Ascending aorta (tissue), 2 donors: ENCODE results near the gene C2CD2L. TPM values are rescaled to one million over a fixed set of nuclear protein-coding genes. Genes with fewer than 3 reads are reported as not detected.
A peak's percentile ranks its signal among the peaks of the same experiment; 100 is the strongest.
"Not testable (repeated sequence)": the region's sequence is repeated elsewhere in the genome, so short reads cannot be mapped to it uniquely, and the experiment has no call there.

Experiments used
- DNase-seq, 2 donors: peaks; one replicate each; pipeline ENCODE4 v3.0.0-alpha.2; 2019; ENCODE audit warnings: low spot score in 2 of 2
- H3K27ac ChIP-seq, 2 donors: fragments of 200-600 bp; sonication (generic); one replicate each; pipeline ENCODE4 v1.5.1; 2016 to 2017; ENCODE audit warnings: mild to moderate bottlenecking in 1 of 2
- H3K27me3 ChIP-seq: fragments of 200-600 bp; sonication (generic); one replicate; pipeline ENCODE4 v1.5.1; 2017
- H3K36me3 ChIP-seq, 2 donors: fragments of 200-600 bp; sonication (generic); one replicate each; pipeline ENCODE4 v1.5.1; 2016
- H3K4me1 ChIP-seq, 2 donors: fragments of 200-600 bp; sonication (generic); one replicate each; pipeline ENCODE4 v1.5.1; 2016 to 2017; ENCODE audit warnings: mild to moderate bottlenecking in 1 of 2
- H3K4me3 ChIP-seq, 2 donors: fragments of 200-600 bp; sonication (generic); one replicate each; pipeline ENCODE4 v1.5.1; 2016 to 2017; ENCODE audit warnings: mild to moderate bottlenecking in 1 of 2
- H3K9me3 ChIP-seq, 2 donors: fragments of 200-600 bp; sonication (generic); one replicate each; pipeline ENCODE4 v1.5.1; 2016
- intact Hi-C: fragments of 100-400 bp; cut with DNase I; formaldehyde crosslinking; loops from one replicate; pipeline ENCODE4 v1.15.1; 2023
- total RNA-seq: library from RNA; depleted of rRNA; stranded (reverse); fragments of >200 nt; gene quantifications from one replicate; pipeline ENCODE4 v1.1.0, GENCODE V29; 2016
- TF ChIP-seq, protein P1 (sequence below), 3 experiments: fragments of 200-600 bp in 2 of 3; fragments of 450-650 bp in 1 of 3; sonication (generic) in 2 of 3; IDR thresholded peaks; one replicate each; pipeline ENCODE4 v1.5.1; 2016 to 2019; ENCODE audit warnings: antibody characterized with exemption in 3 of 3, mild to moderate bottlenecking in 1 of 3, moderate library complexity in 1 of 3

C2CD2L gene
- total RNA-seq, 1 donor from 2014 or later, result 16.7 TPM

DNA sequence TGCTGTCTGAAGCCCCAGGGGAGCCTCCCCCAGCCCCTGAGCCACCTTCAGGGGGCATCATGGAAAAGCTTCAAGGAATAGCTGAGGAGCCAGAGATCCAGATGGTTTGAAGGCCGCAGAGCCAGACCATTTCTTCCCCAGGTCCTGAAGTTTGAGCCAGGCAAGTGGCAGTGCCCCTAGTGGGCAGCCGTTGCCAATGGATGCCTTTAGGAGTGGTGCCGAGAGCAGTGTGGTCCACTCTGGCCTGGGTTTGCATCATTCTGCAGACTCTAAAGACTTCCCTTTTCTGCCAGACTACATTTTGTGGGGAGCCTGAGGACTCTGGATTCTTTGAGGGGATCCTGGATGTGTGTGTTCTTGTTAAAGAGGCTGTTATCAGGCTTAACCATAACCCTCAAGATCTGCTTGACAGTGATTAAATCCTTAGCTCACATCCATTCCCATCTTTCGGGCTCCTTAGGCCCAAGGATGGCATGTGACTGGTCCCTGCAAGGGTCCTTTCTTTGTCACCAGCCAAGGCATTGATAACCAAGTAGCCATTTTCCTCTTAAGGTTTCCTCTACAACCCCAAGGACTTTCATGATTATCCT is 27.3 kb downstream of the C2CD2L start:
- Histone ChIP-seq H3K27me3 (no peaks in the 10 kb centered on the region), H3K4me3 (no peak overlapping the region), H3K36me3 (peaks cover 50 to 53% of the 10 kb centered on the region in 2 donors), H3K4me1 (no peaks in the 10 kb centered on the region), H3K9me3 (no peaks in the 10 kb centered on the region), H3K27ac (no peak overlapping the region)
- intact Hi-C loops, result no loop called here
- TF ChIP-seq, protein P1, sequence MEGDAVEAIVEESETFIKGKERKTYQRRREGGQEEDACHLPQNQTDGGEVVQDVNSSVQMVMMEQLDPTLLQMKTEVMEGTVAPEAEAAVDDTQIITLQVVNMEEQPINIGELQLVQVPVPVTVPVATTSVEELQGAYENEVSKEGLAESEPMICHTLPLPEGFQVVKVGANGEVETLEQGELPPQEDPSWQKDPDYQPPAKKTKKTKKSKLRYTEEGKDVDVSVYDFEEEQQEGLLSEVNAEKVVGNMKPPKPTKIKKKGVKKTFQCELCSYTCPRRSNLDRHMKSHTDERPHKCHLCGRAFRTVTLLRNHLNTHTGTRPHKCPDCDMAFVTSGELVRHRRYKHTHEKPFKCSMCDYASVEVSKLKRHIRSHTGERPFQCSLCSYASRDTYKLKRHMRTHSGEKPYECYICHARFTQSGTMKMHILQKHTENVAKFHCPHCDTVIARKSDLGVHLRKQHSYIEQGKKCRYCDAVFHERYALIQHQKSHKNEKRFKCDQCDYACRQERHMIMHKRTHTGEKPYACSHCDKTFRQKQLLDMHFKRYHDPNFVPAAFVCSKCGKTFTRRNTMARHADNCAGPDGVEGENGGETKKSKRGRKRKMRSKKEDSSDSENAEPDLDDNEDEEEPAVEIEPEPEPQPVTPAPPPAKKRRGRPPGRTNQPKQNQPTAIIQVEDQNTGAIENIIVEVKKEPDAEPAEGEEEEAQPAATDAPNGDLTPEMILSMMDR (IDR thresholded peaks at IDR 0.05), result peak in 2 of 3 experiments; percentile 23 to 37
- DNase-seq, result no peak

DNA sequence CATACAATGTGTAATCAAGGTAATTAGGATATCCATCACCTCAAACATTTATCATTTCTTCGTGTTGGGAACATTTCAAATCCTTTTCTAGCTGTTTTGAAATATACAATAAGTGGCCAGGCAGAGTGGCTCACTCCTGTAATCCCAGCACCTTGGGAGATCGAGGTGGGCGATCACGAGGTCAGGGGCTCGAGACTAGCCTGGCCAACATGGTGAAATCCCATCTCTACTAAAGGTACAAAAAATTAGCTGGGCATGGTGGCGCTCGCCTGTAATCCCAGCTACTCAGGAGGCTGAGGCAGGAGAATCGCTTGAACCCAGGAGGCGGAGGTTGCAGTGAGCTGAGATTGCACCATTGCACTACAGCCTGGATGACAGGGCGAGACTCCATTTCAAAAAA is 32.1 kb downstream of the C2CD2L start:
- H3K27me3 ChIP-seq, DNase-seq, H3K27ac ChIP-seq, H3K9me3 ChIP-seq, H3K4me1 ChIP-seq, intact Hi-C loops, H3K4me3 ChIP-seq: not testable (repeated sequence)
- peaks cover 7 to 10% of the 10 kb centered on the region in 2 donors for H3K36me3 ChIP-seq

DNA sequence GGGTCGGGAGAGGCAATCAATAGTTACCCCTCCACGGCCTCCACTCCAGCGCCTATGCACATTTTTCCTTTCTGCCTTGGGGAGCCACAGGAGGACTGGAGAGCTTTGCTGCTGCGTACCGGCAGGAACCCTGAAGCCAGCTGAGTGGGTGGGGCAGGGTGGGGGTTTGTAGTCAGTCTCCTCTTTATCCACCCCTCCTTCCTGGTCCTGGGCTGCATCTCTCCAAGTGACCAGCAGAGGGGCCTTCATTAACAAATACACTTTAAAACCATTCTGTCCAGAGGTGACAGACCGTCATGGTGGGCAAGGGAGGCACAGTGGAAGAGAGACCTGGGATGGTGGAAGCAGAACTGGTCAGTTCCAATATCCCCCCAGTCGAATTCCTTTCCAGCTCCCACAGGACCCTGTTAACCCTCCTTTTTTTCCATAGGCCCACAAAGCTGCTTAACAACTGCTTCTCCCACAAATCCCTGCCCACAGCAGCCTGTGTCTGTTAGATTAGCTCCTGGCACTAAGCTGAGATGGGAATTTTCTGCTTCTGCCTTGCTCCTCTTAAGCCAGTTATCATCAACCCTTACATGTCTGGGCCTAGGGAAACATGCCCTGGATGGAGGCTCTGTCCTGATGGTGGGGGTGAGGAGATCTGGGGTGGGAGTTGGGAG is 37.8 kb downstream of the C2CD2L start:
- TF ChIP-seq, protein P1 (IDR thresholded peaks at IDR 0.05), result peak; percentile 34 to 69 (median 67)
- intact Hi-C loops, result loop anchor here (2.0 kb wide), 2 partner anchors 24 to 52 kb away; partner anchors contain the start of gene NLRX1
- no peaks in the 10 kb centered on the region for H3K9me3 ChIP-seq
- H3K27ac ChIP-seq, result no peak overlapping the region
- no peak overlapping the region for H3K4me3 ChIP-seq
- no peaks in the 10 kb centered on the region for H3K36me3 ChIP-seq
- H3K4me1 ChIP-seq, result peaks cover 0 to 10% of the 10 kb centered on the region in 2 donors
- DNase-seq, result peak in 1 of 2 donors; percentile 79
- H3K27me3 ChIP-seq, result no peaks in the 10 kb centered on the region

DNA sequence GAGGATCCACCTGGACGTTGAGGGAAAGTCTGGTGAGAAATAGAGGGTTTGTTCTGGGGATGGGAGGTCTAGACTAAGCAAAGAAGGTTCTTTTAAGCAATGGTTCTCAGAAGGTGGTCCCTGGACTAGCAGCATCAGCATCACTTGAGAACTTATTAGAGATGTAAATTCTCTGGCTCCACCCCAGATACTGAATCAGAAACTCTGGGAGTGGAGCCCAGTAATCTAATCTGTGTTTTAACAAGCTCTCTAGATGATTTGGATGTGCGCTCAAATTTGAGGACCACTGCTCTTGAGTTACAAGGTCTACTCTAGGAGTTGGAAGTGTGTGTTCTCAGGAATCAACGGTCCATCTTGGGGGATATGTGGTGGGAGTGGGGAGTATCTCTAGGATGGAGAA is 38.4 kb downstream of the C2CD2L start:
- Histone ChIP-seq H3K4me1 (peaks cover 0 to 10% of the 10 kb centered on the region in 2 donors), H3K4me3 (no peak overlapping the region), H3K36me3 (no peaks in the 10 kb centered on the region), H3K27me3 (no peaks in the 10 kb centered on the region), H3K27ac (no peak overlapping the region), H3K9me3 (no peaks in the 10 kb centered on the region)
- TF ChIP-seq, protein P1 (IDR thresholded peaks at IDR 0.05), result no peak
- intact Hi-C loops, result loop anchor here (2.0 kb wide), 2 partner anchors 23 to 51 kb away; partner anchors contain the start of gene NLRX1
- DNase-seq, result no peak

DNA sequence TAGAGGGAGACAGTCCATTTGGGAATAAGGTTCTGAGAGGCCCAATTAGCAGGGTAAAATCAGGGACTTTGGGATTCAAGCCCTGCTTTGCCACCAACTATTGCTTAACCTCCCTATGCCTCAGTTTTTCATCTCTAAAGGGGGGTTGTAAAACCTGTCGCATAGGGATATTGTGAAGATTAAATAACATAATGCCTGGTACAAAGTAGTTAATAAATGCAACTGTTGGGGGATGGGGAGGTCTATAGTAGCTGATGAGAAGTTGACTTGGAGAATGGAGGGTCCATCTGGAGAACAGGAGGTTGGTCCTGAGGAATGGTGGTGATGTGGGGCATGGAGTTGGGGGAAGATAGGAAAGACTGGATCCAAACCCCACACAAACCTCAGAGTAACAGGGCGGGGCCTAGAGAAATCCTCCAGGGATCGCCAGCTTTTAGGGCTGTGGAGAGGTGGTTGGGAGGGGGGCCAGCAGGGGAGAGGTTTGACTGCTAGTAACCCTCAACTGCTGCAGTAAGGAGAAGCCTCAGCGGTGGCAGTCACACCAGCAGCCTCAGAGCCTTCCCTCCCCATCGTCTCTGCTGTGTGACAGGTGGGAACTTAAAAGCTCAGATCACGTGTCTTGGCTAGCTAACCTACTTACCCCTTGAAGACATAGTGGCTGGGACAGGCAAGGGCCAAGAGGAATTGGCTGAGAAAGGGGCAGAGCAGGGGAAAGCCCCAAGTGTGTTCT is 40.6 kb downstream of the C2CD2L start:
- intact Hi-C loops, result no loop called here
- TF ChIP-seq, protein P1 (IDR thresholded peaks at IDR 0.05), result no peak
- Histone ChIP-seq H3K4me3 (no peak overlapping the region), H3K36me3 (no peaks in the 10 kb centered on the region), H3K27me3 (no peaks in the 10 kb centered on the region), H3K9me3 (no peaks in the 10 kb centered on the region), H3K27ac (no peak overlapping the region), H3K4me1 (peaks cover 0 to 10% of the 10 kb centered on the region in 2 donors)
- no peak for DNase-seq

DNA sequence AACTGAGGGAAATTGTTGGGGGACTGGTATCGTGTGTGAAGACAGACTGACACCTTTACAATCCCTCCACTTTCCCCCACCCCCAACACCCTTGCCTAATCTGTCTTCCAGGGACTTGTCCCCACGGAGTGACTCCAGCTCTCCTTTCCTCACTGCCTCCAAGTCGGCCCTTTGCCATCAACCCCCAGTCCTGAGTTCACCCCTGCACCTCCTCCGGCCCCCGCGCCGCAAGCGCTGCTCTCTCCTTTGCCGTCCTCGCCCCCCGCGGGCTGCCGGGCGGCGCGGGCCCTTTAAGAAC is 41.5 kb downstream of the C2CD2L start:
- Histone ChIP-seq H3K9me3 (no peaks in the 10 kb centered on the region), H3K27me3 (no peaks in the 10 kb centered on the region), H3K4me3 (peak overlapping the region; percentile 78), H3K4me1 (peaks cover 0 to 10% of the 10 kb centered on the region in 2 donors), H3K36me3 (no peaks in the 10 kb centered on the region), H3K27ac (no peak overlapping the region)
- DNase-seq, result no peak
- intact Hi-C loops, result no loop called here
- TF ChIP-seq, protein P1 (IDR thresholded peaks at IDR 0.05), result no peak
